HG02970 (cell line): ENCODE results near the gene LRP1.

ENCODE experiments used
- ATAC-seq: cut with Tn5 transposase; IDR thresholded peaks from one replicate; pipeline ENCODE4 v1.9.1; 2021; ENCODE audit warnings: mild to moderate bottlenecking, moderate library complexity, moderate number of reproducible peaks; ENCODE audit not compliant: unreplicated experiment, low FRiP score

LRP1 gene

GRCh38 chr12:57241402-57242310 is 113.4 kb downstream of the LRP1 start:
- no peak for ATAC-seq

- ATAC-seq, result no peak
Observed at GRCh38 chr12:57242329-57242690, 114.0 kb downstream of the LRP1 start.

GRCh38 chr12:57242691-57243454 is 114.6 kb downstream of the LRP1 start:
- ATAC-seq, result no peak

GRCh38 chr12:57243521-57244311 is 115.4 kb downstream of the LRP1 start:
- ATAC-seq, result no peak

- no peak for ATAC-seq
Observed at GRCh38 chr12:57244312-57244696, 116.0 kb downstream of the LRP1 start.

- no peak for ATAC-seq
Observed at GRCh38 chr12:57247041-57247440, 118.8 kb downstream of the LRP1 start.

- ATAC-seq, result no peak
Observed at GRCh38 chr12:57248934-57249742, 120.9 kb downstream of the LRP1 start.

DNA sequence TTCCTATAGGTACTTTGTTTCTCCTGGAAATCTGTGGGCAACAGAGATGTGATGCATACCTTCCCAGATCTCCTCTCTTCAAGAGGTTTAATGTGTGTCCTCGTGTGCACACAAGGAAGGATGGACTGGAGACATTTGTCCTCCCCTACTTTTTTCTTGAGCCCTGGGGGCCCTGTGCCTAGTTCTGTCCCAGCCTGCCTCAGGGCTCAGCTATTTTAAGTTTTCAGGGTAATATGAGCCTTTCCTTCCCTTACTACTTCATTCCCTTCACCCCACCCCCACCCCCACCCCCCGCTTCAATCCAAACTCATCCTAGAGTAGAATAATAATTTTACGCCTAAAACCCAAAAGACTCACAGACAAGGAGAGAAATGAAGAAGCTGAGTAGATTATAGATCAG is 122.3 kb downstream of the LRP1 start:
- ATAC-seq, result no peak

GRCh38 chr12:57250956-57251355 is 122.7 kb downstream of the LRP1 start, which contains the start of gene STAC3:
Gene STAC3, minus strand, starts transcription at chr12:57251187. Its CDS starts 1,551 bp downstream, at chr12:57249636.
- no peak for ATAC-seq

GRCh38 chr12:57254506-57255280 is 126.4 kb downstream of the LRP1 start:
- no peak for ATAC-seq

GRCh38 chr12:57255916-57256315 is 127.6 kb downstream of the LRP1 start:
- ATAC-seq, result no peak

GRCh38 chr12:57258977-57259970 is 131.0 kb downstream of the LRP1 start:
- no peak for ATAC-seq

DNA sequence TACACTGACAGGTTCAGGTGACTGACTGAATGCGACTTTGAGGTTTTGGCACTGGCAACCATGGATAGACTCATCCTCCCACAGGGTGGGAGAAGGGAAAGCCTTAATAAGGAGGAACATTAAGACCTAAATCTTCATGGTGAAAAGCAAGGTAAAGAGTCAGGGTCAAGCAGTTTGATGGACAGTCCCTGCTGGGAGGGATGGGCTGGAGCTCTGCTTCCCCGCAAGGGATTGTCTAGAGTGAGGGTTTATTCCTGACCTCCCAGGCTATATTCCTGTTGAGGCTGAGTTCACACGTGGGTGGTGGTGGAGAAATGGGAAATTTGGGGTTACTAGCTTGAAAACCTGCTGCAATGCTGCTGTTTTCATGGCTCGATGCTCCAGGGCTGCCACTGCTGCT is 132.1 kb downstream of the LRP1 start:
- ATAC-seq, result no peak

- no peak for ATAC-seq
Observed at GRCh38 chr12:57261428-57261865, 133.2 kb downstream of the LRP1 start.

- no peak for ATAC-seq
Observed at GRCh38 chr12:57262126-57262822, 134.0 kb downstream of the LRP1 start.
